A549 (cell line): ENCODE measurements around the gene SKI. TPM values are rescaled to one million over a fixed set of nuclear protein-coding genes. Genes with fewer than 3 reads are reported as not detected.
"Not testable (repeated sequence)": the region's sequence is repeated elsewhere in the genome, so short reads cannot be mapped to it uniquely, and the experiment has no call there.

ENCODE experiments used
- ATAC-seq, 2 experiments: fragments of 200-7000 bp in 1 of 2; fragments of >200 bp in 1 of 2; cut with Nextera tagmentation in 1 of 2; cut with Tn5 transposase in 1 of 2; 3 replicates each; pipeline versions ENCODE4 v1.8.0 to v1.9.1; 2018 to 2020; ENCODE audit warnings: mild to moderate bottlenecking in 1 of 2, moderate library complexity in 1 of 2
- CTCF ChIA-PET: fragments of 300-600 bp; sonication (Branson Sonifier 250); formaldehyde crosslinking; extraction: SDS; loops from one replicate; lab custom pipeline; 2021; ENCODE audit warnings: antibody characterized with exemption, inconsistent platforms; lab: Yijun Ruan, JAX
- POLR2A ChIA-PET: fragments of 350-600 bp; formaldehyde crosslinking; extraction: SDS; loops from one replicate; lab custom pipeline; 2021; ENCODE audit warnings: antibody characterized with exemption, inconsistent platforms; lab: Yijun Ruan, JAX
- DNase-seq, 2 experiments: peaks; one replicate each; pipeline versions ENCODE4 v3.0.0 to v3.0.0-alpha.2; 2011 to 2016; ENCODE audit warnings: low read depth in 1 of 2, low spot score in 1 of 2
- FAIRE-seq: peaks from 2 replicates; lab custom pipeline; 2011; peaks lifted over from hg19 to GRCh38; lab: Jason Lieb, UNC
- H3K27ac ChIP-seq, 2 experiments: fragments of >200 bp; sonication (Bioruptor Twin); formaldehyde crosslinking; 3 replicates each; pipeline ENCODE4 v1.5.1; 2016 to 2017
- H3K4me1 ChIP-seq: fragments of >200 bp; sonication (Bioruptor Twin); formaldehyde crosslinking; 3 replicates; pipeline ENCODE4 v1.6.1; 2016
- H3K4me2 ChIP-seq: fragments of >200 bp; sonication (Bioruptor Twin); formaldehyde crosslinking; 3 replicates; pipeline ENCODE4 v1.6.1; 2016
- H3K4me3 ChIP-seq: fragments of >200 bp; sonication (Bioruptor Twin); formaldehyde crosslinking; 3 replicates; pipeline ENCODE4 v1.5.1; 2016
- H3K9me3 ChIP-seq: fragments of >200 bp; sonication (Bioruptor Twin); formaldehyde crosslinking; 3 replicates; pipeline ENCODE4 v1.6.1; 2016
- BHLHE40 ChIP-seq: IDR thresholded peaks from 2 replicates; pipeline ENCODE4 v1.6.1; 2012; ENCODE audit warnings: low read depth, low read length, inconsistent platforms
- CBX8 ChIP-seq: fragments of 200-600 bp; sonication (generic); IDR thresholded peaks from 2 replicates; pipeline ENCODE4 v1.6.1; 2016
- CEBPB ChIP-seq, 2 experiments: fragments of >200 bp in 1 of 2; sonication (Bioruptor Twin) in 1 of 2; formaldehyde crosslinking in 1 of 2; IDR thresholded peaks; 2 replicates each; pipeline ENCODE4 v1.6.1; 2012 to 2016
- CHD2 ChIP-seq: fragments of 150-350 bp; IDR thresholded peaks from 2 replicates; pipeline ENCODE4 v1.6.1; 2014; ENCODE audit warnings: low read length; ENCODE audit not compliant: partially characterized antibody
- CHD4 ChIP-seq: fragments of 200-600 bp; sonication (generic); IDR thresholded peaks from 2 replicates; pipeline ENCODE4 v1.6.1; 2016; ENCODE audit warnings: antibody characterized with exemption, mild to moderate bottlenecking, borderline replicate concordance
- E2F6 ChIP-seq: IDR thresholded peaks from 2 replicates; pipeline ENCODE4 v1.6.1; 2012; ENCODE audit warnings: low read depth, borderline replicate concordance
- EHF ChIP-seq: fragments of 250-450 bp; sonication (Bioruptor Pico); IDR thresholded peaks from 2 replicates; pipeline ENCODE4 v1.5.0; 2020; ENCODE audit warnings: mild to moderate bottlenecking
- EHMT2 ChIP-seq: fragments of 200-600 bp; sonication (generic); IDR thresholded peaks from 2 replicates; pipeline ENCODE4 v1.6.1; 2016; ENCODE audit warnings: antibody characterized with exemption, low read depth, mild to moderate bottlenecking, moderate library complexity
- FOSL2 ChIP-seq, 2 experiments: fragments of 450-650 bp in 1 of 2; fragments of >200 bp in 1 of 2; sonication (Bioruptor Twin) in 1 of 2; formaldehyde crosslinking; IDR thresholded peaks; 2 replicates each; pipeline versions ENCODE4 v1.5.0 to v1.6.1; 2016 to 2020; ENCODE audit warnings: mild to moderate bottlenecking in 1 of 2, moderate library complexity in 1 of 2
- HDAC2 ChIP-seq: fragments of 200-600 bp; sonication (generic); IDR thresholded peaks from 2 replicates; pipeline ENCODE4 v1.6.1; 2016
- JUNB ChIP-seq: fragments of >200 bp; sonication (Bioruptor Twin); formaldehyde crosslinking; IDR thresholded peaks from 2 replicates; pipeline ENCODE4 v1.6.1; 2016
- MAFK ChIP-seq: fragments of 450-650 bp; IDR thresholded peaks from 2 replicates; pipeline ENCODE4 v1.6.1; 2014; ENCODE audit not compliant: partially characterized antibody
- MAZ ChIP-seq: fragments of 150-350 bp; IDR thresholded peaks from 2 replicates; pipeline ENCODE4 v1.6.1; 2014; ENCODE audit warnings: antibody characterized with exemption, low read depth, low read length, borderline replicate concordance
- NFE2L2 ChIP-seq: fragments of 150-350 bp; conservative IDR thresholded peaks from 2 replicates; pipeline ENCODE4 v1.6.1; 2014; ENCODE audit warnings: low read length
- RARB ChIP-seq: fragments of 250-450 bp; sonication (Bioruptor Pico); IDR thresholded peaks from 2 replicates; pipeline ENCODE4 v1.8.0; 2021; ENCODE audit warnings: mild to moderate bottlenecking, moderate library complexity
- RCOR1 ChIP-seq: fragments of 150-350 bp; IDR thresholded peaks from 2 replicates; pipeline ENCODE4 v1.6.1; 2014; ENCODE audit warnings: antibody characterized with exemption, low read length, low read depth
- RFX5 ChIP-seq: fragments of 450-650 bp; IDR thresholded peaks from 2 replicates; pipeline ENCODE4 v1.7.1; 2014; ENCODE audit warnings: antibody characterized with exemption, mild to moderate bottlenecking, moderate library complexity
- ZFP36 ChIP-seq: fragments of 450-650 bp; IDR thresholded peaks from 2 replicates; pipeline ENCODE4 v1.6.1; 2014; ENCODE audit warnings: borderline replicate concordance; ENCODE audit not compliant: partially characterized antibody
- WGBS: methylation state at CpG from one replicate; pipeline ENCODE4 v1.1.6; 2017; ENCODE audit errors: missing lambda C conversion rate; 5-methylcytosine and 5-hydroxymethylcytosine counted together
- polyA plus RNA-seq, 4 experiments: library from polyadenylated mRNA; depleted of rRNA in 3 of 4; stranded (reverse); fragments of >200 nt; fragmentation: RNase III in 1 of 4; extraction: RNeasy Plus Mini Kit Qiagen cat#74134 plus additional on column Dnase treatment in 1 of 4; gene quantifications; 2 replicates in 3 of 4; 3 replicates in 1 of 4; pipeline ENCODE4 v1.2.3, GENCODE V29; 2011 to 2017
- TF ChIP-seq, protein P1 (sequence below): fragments of 250-450 bp; sonication (Bioruptor Pico); IDR thresholded peaks from 2 replicates; pipeline ENCODE4 v1.5.0; 2021; ENCODE audit warnings: mild to moderate bottlenecking, moderate library complexity, borderline replicate concordance
- TF ChIP-seq, protein P2 (sequence below): fragments of >200 bp; sonication (Bioruptor Twin); formaldehyde crosslinking; IDR thresholded peaks from 3 replicates; pipeline ENCODE4 v1.6.1; 2016

SKI gene
- polyA plus RNA-seq, 2 of the 4 experiments (the other 2 are of a cell fraction), result 2.8 to 12.0 TPM

DNA sequence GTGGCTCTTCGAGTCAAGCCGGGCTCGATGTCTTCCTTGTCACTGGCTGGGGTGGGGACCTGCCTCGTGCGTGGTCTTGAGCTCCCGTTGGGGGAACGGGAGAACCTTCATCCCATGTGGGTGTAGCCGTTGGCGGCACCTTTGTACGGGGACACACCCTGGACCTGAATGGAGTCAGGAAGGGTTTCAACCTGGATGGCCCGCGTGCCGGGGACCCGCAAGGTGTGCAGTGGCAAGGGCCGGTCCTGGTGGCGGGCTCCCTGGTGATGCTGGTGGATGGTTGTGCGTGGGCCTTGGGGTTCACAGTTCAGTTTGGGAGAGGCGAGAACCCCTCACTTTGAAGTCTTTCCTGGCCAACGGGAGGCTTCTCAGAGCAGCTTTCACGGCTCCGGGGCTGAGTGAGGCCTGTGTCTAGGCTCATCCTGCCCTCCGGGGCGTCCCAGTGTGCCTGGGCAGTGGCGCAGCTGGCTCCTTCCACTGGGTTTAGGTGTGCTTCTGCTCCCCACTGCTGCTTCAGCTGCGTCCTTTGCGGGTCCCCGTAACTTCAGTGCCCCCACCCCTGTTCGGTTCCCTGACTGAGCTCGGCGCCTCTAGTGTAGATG lies 11.4 kb downstream of the SKI start:
- CTCF ChIA-PET, result interaction anchor here (0.6 to 1.0 kb wide), 3 partner anchors 10 to 45 kb away, joined by 3 read pairs; partner anchors contain the start of gene FAAP20
- no peak for TF ChIP-seq NFE2L2
- no peak for TF ChIP-seq RARB (CRISPR knock-in tag)
- no peak for TF ChIP-seq CBX8
- TF ChIP-seq BHLHE40, result no peak
- TF ChIP-seq HDAC2, result no peak
- no peak for TF ChIP-seq EHF
- TF ChIP-seq E2F6, result no peak
- no peak for TF ChIP-seq ZFP36

DNA sequence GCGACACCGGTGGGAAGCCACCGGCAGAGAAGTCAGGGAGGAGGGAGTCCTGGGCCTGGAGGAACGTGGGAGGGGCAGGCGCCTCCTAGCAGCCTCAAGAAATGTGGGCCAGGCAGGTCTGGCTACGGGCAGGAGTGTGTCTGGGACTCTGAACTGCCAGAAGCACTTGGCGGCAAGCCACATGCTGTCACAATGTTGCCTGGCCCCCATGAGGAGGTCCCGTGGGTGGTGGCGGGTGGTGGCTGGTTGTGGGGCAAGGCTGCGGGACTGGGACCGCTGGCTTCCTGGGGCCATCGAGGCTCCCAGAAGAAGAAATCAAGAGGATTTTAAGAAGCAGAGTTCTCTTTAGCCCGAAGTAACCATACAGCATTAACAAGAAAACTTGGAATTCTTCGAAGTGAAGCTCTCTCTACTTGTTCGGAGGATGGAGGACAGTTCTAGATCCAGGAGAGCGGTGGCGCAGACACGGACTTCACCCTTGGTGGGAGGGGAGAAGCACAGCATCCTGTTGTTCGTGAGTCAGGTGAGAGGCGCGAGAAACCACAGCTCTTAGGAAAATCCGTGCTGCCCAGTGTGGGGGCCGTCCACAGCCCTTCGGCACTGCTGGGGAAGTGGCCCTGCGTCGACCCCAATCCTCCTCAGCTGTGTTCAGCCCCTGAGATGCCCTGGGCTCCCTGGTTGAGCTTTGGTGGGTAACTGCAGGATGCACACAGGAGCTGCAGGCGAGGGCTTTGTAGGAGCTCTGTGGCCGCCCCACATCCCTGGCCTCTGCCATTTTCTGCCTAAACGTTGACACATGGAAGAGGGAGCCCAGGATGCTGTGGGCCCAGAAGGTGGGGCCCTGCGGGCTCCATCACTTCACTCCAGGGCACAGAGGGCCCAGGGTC lies 12.4 kb downstream of the SKI start:
- WGBS, result 90% methylated on average over 21 of the region's 30 CpGs
- Histone ChIP-seq H3K4me3 (no peak overlapping the region), H3K4me2 (no peak overlapping the region), H3K4me1 (peaks cover 15% of the 10 kb centered on the region; the same call in 2 of the 3 replicates), H3K9me3 (no peaks in the 10 kb centered on the region), H3K27ac (no peak overlapping the region)
- FAIRE-seq, result no peak
- TF ChIP-seq CBX8 (no peak), RCOR1 (no peak), MAZ (no peak), RARB (CRISPR knock-in tag) (no peak)
- CTCF ChIA-PET, result interaction anchor here (0.8 kb wide), 1 partner anchor 9 kb away, joined by 3 read pairs; no protein-coding TSS in a partner anchor
- ATAC-seq, result no peak
- DNase-seq, result no peak
- POLR2A ChIA-PET, result no interaction called here

More for the DNA sequence above, 11.4 kb downstream of the SKI start:
- Histone ChIP-seq H3K9me3 (no peaks in the 10 kb centered on the region), H3K4me1 (peaks cover 24% of the 10 kb centered on the region), H3K27ac (no peak overlapping the region), H3K4me2 (no peak overlapping the region), H3K4me3 (no peak overlapping the region)
- ATAC-seq (no peak), DNase-seq (no peak), FAIRE-seq (no peak)
- 90% methylated on average over 28 of the region's 30 CpGs for WGBS
- POLR2A ChIA-PET, result no interaction called here

GRCh38 chr1:2241820-2242219 lies 13.7 kb downstream of the SKI start:
- Histone ChIP-seq H3K4me3 (no peak overlapping the region), H3K4me2 (no peak overlapping the region), H3K4me1 (peaks cover 9% of the 10 kb centered on the region; the same call in 2 of the 3 replicates), H3K27ac (no peak overlapping the region), H3K9me3 (no peaks in the 10 kb centered on the region)
- ChIA-PET CTCF (no interaction called here), POLR2A (no interaction called here)
- FAIRE-seq (no peak), ATAC-seq (no peak), DNase-seq (no peak)
- TF ChIP-seq, protein P1, sequence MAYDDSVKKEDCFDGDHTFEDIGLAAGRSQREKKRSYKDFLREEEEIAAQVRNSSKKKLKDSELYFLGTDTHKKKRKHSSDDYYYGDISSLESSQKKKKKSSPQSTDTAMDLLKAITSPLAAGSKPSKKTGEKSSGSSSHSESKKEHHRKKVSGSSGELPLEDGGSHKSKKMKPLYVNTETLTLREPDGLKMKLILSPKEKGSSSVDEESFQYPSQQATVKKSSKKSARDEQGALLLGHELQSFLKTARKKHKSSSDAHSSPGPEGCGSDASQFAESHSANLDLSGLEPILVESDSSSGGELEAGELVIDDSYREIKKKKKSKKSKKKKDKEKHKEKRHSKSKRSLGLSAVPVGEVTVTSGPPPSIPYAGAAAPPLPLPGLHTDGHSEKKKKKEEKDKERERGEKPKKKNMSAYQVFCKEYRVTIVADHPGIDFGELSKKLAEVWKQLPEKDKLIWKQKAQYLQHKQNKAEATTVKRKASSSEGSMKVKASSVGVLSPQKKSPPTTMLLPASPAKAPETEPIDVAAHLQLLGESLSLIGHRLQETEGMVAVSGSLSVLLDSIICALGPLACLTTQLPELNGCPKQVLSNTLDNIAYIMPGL (CRISPR knock-in tag), result no peak
- no peak for TF ChIP-seq NFE2L2
- 92% methylated on average over 7 of the region's 13 CpGs for WGBS

DNA sequence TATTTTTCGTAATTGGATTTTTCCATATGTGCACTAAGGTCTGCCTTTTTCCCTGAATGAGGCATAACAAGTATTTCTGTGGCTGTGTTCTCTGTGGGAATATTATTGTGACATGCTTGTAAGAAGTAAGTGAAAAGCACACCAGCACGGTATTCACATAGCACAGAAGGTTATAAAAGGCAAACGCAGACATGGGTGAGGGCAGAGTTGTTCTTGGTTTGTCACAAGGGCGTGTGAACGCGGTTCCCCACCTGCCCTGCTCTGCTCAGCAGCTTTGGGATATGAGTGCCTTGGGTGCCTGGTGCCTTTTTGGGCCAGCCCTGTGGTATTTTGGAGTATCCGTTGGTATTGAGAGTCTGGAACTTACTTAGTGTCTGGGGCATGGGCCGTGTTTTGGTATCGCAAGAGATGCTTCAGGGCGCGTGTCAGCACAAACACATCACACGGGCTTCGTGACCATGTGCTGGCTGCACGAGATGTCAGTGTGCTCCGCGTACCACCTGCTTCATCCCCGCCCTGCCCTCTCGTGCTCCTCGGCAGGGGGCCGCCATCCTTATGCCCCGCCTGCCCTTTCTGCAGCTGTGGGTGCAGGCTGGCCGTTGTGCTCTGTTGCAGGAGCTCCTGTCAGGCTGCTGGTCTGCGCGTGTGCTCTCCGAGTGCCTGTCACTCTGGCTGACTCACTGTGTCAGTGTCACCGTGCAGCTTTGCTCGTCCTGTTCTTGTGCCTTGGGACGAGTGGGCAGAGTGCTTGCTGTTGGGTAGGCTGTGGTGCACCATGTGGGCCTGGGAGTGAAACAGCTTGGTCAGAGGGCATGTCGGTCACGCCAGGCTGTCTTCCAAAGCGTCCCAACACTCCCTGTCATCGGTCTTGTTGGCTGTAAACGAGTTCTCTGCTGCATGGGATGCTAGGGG lies 15.0 kb downstream of the SKI start:
- 96% methylated on average over 31 of the region's 33 CpGs for WGBS
- Histone ChIP-seq H3K9me3 (no peaks in the 10 kb centered on the region), H3K4me1 (no peaks in the 10 kb centered on the region), H3K27ac (no peak overlapping the region), H3K4me2 (no peak overlapping the region), H3K4me3 (no peak overlapping the region)
- FAIRE-seq (no peak), DNase-seq (no peak), ATAC-seq (no peak)
- CTCF ChIA-PET, result interaction anchor here (1.5 kb wide), 1 partner anchor 32 kb away, joined by 3 read pairs; no protein-coding TSS in a partner anchor
- TF ChIP-seq, protein P2, sequence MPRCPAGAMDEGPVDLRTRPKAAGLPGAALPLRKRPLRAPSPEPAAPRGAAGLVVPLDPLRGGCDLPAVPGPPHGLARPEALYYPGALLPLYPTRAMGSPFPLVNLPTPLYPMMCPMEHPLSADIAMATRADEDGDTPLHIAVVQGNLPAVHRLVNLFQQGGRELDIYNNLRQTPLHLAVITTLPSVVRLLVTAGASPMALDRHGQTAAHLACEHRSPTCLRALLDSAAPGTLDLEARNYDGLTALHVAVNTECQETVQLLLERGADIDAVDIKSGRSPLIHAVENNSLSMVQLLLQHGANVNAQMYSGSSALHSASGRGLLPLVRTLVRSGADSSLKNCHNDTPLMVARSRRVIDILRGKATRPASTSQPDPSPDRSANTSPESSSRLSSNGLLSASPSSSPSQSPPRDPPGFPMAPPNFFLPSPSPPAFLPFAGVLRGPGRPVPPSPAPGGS, result no peak
- no peak for TF ChIP-seq CEBPB (IDR thresholded peaks at IDR 0.05)
- no peak for TF ChIP-seq CHD4
- no peak for TF ChIP-seq RCOR1
- TF ChIP-seq JUNB, result no peak
- TF ChIP-seq MAFK, result no peak
- no peak for TF ChIP-seq FOSL2 (IDR thresholded peaks at IDR 0.05)
- TF ChIP-seq FOSL2 (CRISPR knock-in tag; IDR thresholded peaks at IDR 0.05), result no peak
- TF ChIP-seq HDAC2, result no peak
- no peak for TF ChIP-seq CHD2
- TF ChIP-seq RFX5, result no peak
- no peak for TF ChIP-seq EHMT2
- POLR2A ChIA-PET, result no interaction called here

DNA sequence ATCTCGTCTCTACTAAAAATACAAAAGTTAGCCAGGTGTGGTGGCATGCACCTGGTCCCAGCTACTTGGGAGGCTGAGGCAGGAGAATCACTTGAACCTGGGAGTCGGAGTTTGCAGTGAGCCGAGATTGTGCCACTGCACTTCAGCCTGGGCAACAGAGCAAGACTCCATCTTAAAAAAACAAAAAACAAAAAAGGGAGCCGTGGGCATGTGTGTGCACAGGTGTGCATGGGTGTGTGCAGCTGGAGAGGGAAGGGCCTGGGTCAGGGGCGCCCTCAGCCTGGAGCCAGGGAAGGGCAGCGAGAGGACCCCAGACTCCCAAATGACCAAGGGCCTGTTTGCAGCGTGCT lies 18.9 kb downstream of the SKI start:
- POLR2A ChIA-PET, result not testable (repeated sequence)
- WGBS, result 94% methylated on average over 7 of the region's 7 CpGs

More for the DNA sequence above, 18.9 kb downstream of the SKI start:
- FAIRE-seq, H3K27ac ChIP-seq, DNase-seq, ATAC-seq, H3K4me3 ChIP-seq, H3K4me2 ChIP-seq, H3K4me1 ChIP-seq, H3K9me3 ChIP-seq: not testable (repeated sequence)
- CTCF ChIA-PET, result interaction anchor here (0.5 kb wide), 1 partner anchor 135 kb away, joined by 3 read pairs; no protein-coding TSS in a partner anchor
